Lung (tissue), 12 donors: ENCODE data around the gene TTC9B. TPM values are rescaled to one million over a fixed set of nuclear protein-coding genes. Genes with fewer than 3 reads are reported as not detected.

ENCODE experiments used
- ATAC-seq: fragments of 200-7000 bp; cut with Tn5 transposase; one replicate; pipeline ENCODE4 v1.9.1; 2020; ENCODE audit warnings: moderate number of reproducible peaks; ENCODE audit not compliant: insufficient read depth, low FRiP score
- DNase-seq, 3 donors: peaks; one replicate each; pipeline ENCODE4 v3.0.0-alpha.2; 2013 to 2017
- H3K27ac ChIP-seq, 2 donors: one replicate each; pipeline ENCODE4 v1.5.1; 2013; ENCODE audit warnings: mild to moderate bottlenecking in 2 of 2, moderate library complexity in 2 of 2, control low read depth in 1 of 2, inconsistent platforms in 1 of 2, low read depth in 1 of 2, low read length in 1 of 2
- H3K27me3 ChIP-seq, 3 donors: one replicate each; pipeline ENCODE4 v1.5.1; 2013; ENCODE audit warnings: low read length in 2 of 3; ENCODE audit not compliant: control insufficient read depth in 3 of 3, insufficient read depth in 3 of 3
- H3K36me3 ChIP-seq, 4 donors: one replicate each; pipeline ENCODE4 v1.5.1; 2013; ENCODE audit warnings: low read length in 4 of 4, mild to moderate bottlenecking in 1 of 4, moderate library complexity in 1 of 4; ENCODE audit not compliant: control insufficient read depth in 4 of 4, insufficient read depth in 4 of 4
- H3K4me1 ChIP-seq, 5 donors: one replicate each; pipeline ENCODE4 v1.5.1; 2013; ENCODE audit warnings: low read length in 5 of 5, mild to moderate bottlenecking in 2 of 5, moderate library complexity in 1 of 5; ENCODE audit not compliant: control insufficient read depth in 5 of 5, insufficient read depth in 5 of 5
- H3K4me3 ChIP-seq: one replicate; pipeline ENCODE4 v1.5.1; 2013; ENCODE audit warnings: mild to moderate bottlenecking, control low read depth, moderate library complexity
- H3K9ac ChIP-seq, 2 donors: one replicate each; pipeline ENCODE4 v1.5.1; 2013; ENCODE audit warnings: low read length in 2 of 2, control low read depth in 1 of 2; ENCODE audit not compliant: insufficient read depth in 1 of 2
- H3K9me3 ChIP-seq, 4 donors: one replicate each; pipeline ENCODE4 v1.5.1; 2013; ENCODE audit warnings: low read length in 3 of 4, mild to moderate bottlenecking in 1 of 4, moderate library complexity in 1 of 4; ENCODE audit not compliant: control insufficient read depth in 4 of 4, insufficient read depth in 3 of 4
- WGBS, 2 donors: extraction: QIAGEN DNeasy Blood & Tissue Kit; methylation state at CpG; one replicate each; pipeline ENCODE4 v1.1.7; 2013; 5-methylcytosine and 5-hydroxymethylcytosine counted together
- polyA plus RNA-seq, 2 donors: library from polyadenylated mRNA; stranded (reverse); fragments of 200-250 nt; gene quantifications; one replicate each; pipeline ENCODE4 v1.2.1, GENCODE V29; 2013
- total RNA-seq, 2 donors: library from RNA; depleted of rRNA in 1 of 2; stranded (reverse); fragments of >200 nt in 1 of 2; gene quantifications; one replicate each; pipeline ENCODE4 v1.2.1, GENCODE V29; 2014 to 2021
- TF ChIP-seq, protein P1 (sequence below): IDR thresholded peaks from 2 replicates; pipeline ENCODE4 v1.5.1; 2012; ENCODE audit warnings: mild to moderate bottlenecking; ENCODE audit errors: control extremely low read depth, extremely low read depth
- donor health status: control.
- donor health status: control.
- donor health status: Bipolar disorder and iron deficiency.
- donor health status: healthy.
- donor health status: DM: yes; HTN: yes; CAD: no.

TTC9B gene
- total and polyA plus RNA-seq, 4 donors, result not detected

DNA sequence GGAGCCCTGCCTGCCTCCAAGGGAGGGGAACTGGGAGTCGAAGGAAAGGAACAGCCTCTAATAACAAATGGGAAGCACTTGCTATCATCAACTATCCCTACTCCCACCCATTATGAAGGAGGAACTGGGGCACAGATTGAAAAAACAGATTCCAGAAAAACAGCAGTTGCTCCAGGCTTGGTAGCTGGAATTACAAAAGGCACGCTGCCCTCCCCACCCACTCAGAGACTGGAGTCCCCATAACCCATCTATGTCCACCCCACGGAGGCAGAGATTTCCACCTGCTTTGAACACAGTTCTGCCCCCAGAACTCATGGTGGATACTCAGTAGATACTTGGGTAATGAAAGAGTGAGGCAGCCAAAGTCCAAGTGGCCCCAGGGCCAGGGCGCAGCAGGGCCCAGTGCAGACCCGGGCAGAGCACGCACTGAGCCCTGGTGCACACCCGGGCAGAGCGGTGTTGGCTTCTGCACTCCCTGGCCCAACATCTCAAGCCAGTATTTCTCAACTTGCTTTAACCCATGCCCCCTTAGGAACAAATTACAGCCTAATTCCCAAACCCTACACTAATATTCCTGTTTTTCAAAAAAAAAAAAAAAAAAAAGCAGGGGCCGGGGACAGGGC is 27.4 kb upstream of the TTC9B start:
- TF ChIP-seq, protein P1, sequence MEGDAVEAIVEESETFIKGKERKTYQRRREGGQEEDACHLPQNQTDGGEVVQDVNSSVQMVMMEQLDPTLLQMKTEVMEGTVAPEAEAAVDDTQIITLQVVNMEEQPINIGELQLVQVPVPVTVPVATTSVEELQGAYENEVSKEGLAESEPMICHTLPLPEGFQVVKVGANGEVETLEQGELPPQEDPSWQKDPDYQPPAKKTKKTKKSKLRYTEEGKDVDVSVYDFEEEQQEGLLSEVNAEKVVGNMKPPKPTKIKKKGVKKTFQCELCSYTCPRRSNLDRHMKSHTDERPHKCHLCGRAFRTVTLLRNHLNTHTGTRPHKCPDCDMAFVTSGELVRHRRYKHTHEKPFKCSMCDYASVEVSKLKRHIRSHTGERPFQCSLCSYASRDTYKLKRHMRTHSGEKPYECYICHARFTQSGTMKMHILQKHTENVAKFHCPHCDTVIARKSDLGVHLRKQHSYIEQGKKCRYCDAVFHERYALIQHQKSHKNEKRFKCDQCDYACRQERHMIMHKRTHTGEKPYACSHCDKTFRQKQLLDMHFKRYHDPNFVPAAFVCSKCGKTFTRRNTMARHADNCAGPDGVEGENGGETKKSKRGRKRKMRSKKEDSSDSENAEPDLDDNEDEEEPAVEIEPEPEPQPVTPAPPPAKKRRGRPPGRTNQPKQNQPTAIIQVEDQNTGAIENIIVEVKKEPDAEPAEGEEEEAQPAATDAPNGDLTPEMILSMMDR, result no peak
- no peaks in the 10 kb centered on the region for H3K27me3 ChIP-seq
- H3K36me3 ChIP-seq, result peaks cover 0 to 22% (median 7%) of the 10 kb centered on the region in 4 donors
- no peak overlapping the region for H3K27ac ChIP-seq
- no peaks in the 10 kb centered on the region for H3K9me3 ChIP-seq
- ATAC-seq (no peak), DNase-seq (no peak)
- peaks cover 0 to 19% (median 8%) of the 10 kb centered on the region in 5 donors for H3K4me1 ChIP-seq
- WGBS, 2 donors, result 88 to 93% methylated on average over 9 of the region's 9 CpGs
- no peak overlapping the region for H3K9ac ChIP-seq
- H3K4me3 ChIP-seq, result no peak overlapping the region

DNA sequence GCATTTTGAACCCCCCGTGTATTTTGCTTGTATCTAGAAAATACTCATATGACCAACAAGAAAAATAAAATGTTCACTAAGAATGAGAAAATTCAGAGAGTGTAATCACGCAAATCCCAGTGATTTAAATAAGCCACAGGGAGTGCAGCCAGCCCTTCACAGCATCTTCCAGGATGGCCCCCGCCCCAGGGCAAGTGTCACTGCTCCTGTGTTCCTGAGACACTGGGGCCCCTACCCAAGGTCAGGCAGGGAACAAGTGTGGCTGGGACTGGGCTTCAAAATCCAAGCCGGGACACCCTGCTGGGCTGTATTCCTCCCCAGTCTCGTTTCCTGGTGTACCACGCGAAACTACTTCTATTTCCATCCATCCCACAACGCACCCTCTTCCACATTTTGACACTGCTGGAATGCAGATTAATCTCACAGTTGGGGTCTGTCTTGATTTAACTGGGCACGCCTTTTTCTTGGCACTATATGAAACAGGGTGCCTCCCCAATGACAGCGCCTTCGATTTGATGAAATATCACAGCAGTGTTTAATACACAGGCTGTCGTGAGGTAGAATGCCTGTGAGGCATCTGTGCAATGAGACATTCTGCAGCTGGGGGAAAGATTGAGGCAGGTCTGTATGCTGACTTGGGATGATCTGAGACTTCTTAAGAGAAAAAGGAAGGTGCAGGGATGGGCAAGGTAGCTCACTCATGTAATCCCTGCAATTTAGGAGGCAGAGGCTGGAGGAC is 26.6 kb upstream of the TTC9B start:
- WGBS, 2 donors, result 84 to 91% methylated on average over 12 of the region's 12 CpGs
- Histone ChIP-seq H3K9ac (no peak overlapping the region), H3K9me3 (no peaks in the 10 kb centered on the region), H3K27me3 (no peaks in the 10 kb centered on the region), H3K36me3 (peaks cover 2 to 26% (median 11%) of the 10 kb centered on the region in 4 donors), H3K4me3 (no peak overlapping the region), H3K27ac (no peak overlapping the region), H3K4me1 (peaks cover 0 to 19% (median 8%) of the 10 kb centered on the region in 5 donors)
- TF ChIP-seq, protein P1, result no peak
- DNase-seq (no peak), ATAC-seq (no peak)

DNA sequence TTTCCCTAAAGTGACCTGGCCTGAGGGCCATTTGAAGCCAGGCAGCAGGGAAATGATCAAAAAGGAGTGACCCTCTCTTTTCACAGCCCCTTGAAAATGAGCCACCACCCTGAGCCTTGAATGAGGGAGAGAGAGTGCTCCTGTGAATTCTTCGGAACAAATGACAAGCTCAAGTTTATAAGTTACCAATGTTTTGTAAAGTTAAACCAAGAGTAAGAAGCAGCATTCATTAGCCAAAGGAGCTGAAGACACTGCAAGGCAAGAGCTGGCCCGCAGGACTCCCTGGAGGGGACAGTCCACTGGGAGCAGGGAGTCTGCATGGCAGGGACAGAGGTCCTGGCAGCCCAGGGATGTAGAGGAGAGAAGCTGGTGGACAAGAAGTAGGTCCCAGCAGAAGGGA is 25.0 kb upstream of the TTC9B start:
- TF ChIP-seq, protein P1, result no peak
- Histone ChIP-seq H3K9ac (no peak overlapping the region), H3K36me3 (peaks cover 5 to 36% (median 14%) of the 10 kb centered on the region in 4 donors), H3K27me3 (no peaks in the 10 kb centered on the region), H3K27ac (no peak overlapping the region), H3K4me3 (no peak overlapping the region), H3K4me1 (peaks cover 0 to 19% (median 8%) of the 10 kb centered on the region in 5 donors), H3K9me3 (no peaks in the 10 kb centered on the region)
- no peak for ATAC-seq
- 94 to 98% methylated on average over 2 of the region's 2 CpGs for WGBS, 2 donors
- no peak for DNase-seq
